ENCODE data around the gene CAMKK1.

The CAMKK1 gene

DNA sequence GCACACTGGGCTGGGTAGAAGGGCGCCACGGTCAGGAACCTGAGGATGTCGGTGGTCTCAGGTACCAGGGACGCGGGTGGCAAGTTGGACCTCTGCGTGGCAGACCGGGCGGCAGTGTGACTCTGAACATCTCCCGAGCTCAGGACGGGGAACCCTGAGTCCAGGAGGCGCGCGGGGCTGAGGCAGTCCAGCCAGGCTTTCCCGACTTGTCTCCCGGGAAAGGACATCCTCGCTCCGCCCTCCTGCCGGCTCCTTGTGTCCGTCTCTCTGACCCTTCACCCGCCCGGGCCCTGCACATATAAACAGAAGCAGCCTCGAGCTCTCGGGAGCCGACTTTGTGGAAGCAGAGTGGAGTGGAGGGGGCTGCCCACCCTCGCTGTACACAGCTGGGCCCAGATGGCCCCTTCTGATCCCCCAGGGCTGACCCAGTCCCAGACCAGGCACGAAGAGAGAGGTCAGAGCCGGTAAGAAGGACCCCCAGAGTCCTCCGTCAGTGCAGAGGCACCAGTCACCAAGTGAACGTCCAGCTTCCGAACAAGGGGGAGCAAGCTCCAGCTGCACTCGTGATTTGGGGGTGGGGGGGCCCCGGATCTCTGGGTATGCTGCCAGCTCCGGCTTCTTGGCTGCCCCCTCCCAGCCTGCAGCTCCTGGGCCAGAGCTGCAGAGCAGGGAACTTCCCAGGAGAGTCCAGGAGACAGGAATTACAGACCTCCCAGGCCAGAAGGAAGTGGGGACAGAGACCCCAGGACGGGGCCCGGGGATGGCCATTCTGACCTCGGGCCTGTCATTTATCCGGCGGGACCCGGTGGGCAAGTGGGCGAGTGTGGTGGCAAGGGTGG is 31.9 kb upstream of the CAMKK1 start:
- Histone ChIP-seq H3K4me3 (ENCODE audit: low read length) (no peak overlapping the region), H3K27me3 (ENCODE audit: insufficient read depth, low read length) (peaks cover 18% of the 10 kb centered on the region), H3K9me3 (ENCODE audit: low read length) (no peaks in the 10 kb centered on the region), H2AFZ (ENCODE audit: low read depth, low read length) (peak overlapping the region; percentile 13), H3K4me1 (ENCODE audit: insufficient read depth, low read length) (peaks cover 14% of the 10 kb centered on the region), H3K36me3 (ENCODE audit: insufficient read depth, low read length) (no peaks in the 10 kb centered on the region)

DNA sequence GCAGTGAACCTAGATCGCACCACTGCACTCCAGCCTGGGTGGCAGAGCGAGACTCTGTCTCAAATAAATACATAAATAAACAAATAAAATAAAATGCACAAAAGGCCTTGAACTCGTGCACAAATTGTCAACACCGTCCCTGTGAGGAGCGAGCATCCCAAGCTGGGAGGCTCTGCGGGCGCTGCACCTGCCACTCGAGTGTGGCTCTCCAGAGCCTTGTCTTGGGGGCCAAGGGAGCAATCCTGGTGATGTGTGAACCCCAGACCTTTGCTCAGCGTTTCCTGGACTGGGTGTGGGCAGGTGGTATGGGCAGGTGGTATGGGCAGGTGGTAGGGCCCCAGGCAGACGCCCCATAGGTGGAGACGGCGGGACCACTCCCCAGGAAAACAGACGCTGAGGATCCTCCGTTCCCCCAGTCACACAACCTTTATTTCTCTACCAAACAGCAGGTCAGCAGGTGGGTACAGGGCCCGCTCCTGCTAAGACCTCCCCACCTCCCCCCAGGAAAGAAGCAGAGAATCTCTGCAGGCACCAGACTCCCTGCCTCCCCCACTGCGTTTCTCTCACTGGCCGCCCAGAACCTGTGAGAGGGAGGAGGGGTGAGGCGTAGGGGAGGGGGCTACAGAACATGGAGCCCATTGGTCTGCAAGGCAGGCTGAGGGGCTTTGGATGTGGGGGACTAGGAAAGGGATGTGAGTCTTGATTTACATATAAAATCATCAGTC is 30.8 kb upstream of the CAMKK1 start:
- H3K9me3 ChIP-seq (ENCODE audit: low read length) = no peaks in the 10 kb centered on the region
- no peaks in the 10 kb centered on the region for H3K36me3 ChIP-seq (ENCODE audit: insufficient read depth, low read length)
- peaks cover 21% of the 10 kb centered on the region for H3K27me3 ChIP-seq (ENCODE audit: insufficient read depth, low read length)
- no peak overlapping the region for H3K4me3 ChIP-seq (ENCODE audit: low read length)
- peaks cover 14% of the 10 kb centered on the region for H3K4me1 ChIP-seq (ENCODE audit: insufficient read depth, low read length)
- H2AFZ ChIP-seq (ENCODE audit: low read depth, low read length) = no peak overlapping the region

DNA sequence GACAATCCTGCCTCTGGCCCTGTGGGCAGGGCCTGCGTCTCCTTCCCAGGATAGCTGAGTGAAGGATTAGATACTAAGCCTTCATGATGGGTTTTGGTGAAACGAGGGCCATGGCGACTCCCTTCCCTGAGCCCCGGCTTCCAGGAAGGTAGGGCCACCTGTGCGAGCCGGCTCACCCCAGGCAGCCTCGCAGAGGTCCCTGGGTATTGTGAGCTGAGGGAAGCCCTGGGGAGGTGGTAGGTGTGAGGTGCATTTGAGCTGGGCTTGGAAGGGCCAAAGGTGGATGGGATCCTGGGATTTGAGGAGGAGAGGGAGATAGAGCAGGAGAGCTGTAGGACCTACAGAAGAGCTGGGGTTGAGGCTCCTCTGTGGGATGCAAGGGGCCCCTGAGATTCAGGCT is 29.9 kb upstream of the CAMKK1 start:
- peaks cover 21% of the 10 kb centered on the region for H3K27me3 ChIP-seq (ENCODE audit: insufficient read depth, low read length)
- no peak overlapping the region for H2AFZ ChIP-seq (ENCODE audit: low read depth, low read length)
- peaks cover 14% of the 10 kb centered on the region for H3K4me1 ChIP-seq (ENCODE audit: insufficient read depth, low read length)
- H3K36me3 ChIP-seq (ENCODE audit: insufficient read depth, low read length) = no peaks in the 10 kb centered on the region
- no peaks in the 10 kb centered on the region for H3K9me3 ChIP-seq (ENCODE audit: low read length)
- no peak overlapping the region for H3K4me3 ChIP-seq (ENCODE audit: low read length)

DNA sequence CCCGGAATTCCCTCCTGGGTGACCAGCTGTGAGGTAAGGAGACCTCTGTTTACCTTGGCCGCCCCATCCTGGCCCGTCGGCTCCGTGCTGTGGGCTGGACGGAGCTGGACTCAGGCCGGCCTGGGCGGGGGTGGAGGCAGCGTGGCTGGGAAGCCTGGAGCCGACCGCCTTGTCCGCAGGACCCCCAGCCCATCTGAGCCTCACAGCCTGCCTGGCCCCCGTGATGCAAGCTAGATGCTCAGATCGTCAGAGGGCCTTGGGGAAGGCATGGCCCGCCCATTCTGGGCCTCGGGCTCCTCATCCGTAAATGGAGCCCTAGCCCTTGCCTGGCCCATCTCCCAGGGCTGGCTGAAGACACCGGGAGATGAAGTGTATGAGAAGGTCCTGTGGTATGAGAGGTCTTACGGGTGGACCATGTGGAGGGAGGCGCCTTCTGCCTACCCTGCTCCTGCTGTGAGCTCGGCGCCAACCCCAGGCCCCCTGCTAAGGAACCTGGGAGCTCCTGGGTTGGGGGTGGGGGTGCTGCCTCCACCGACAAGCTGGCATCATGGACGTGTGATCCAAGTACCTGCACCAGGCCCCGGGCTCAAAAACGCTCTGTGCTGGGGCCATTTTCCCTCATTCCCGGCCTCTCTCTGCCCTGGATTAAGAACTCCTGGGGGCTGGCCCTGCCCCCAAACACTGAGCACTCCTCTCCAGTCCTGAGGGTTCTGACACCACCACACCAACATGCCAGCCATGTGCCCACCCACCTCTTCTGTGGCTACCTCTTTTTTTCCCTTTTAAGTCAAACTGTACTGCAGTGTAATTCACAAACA is 28.9 kb upstream of the CAMKK1 start:
- H3K27me3 ChIP-seq (ENCODE audit: insufficient read depth, low read length) = peaks cover 21% of the 10 kb centered on the region
- H3K4me3 ChIP-seq (ENCODE audit: low read length) = no peak overlapping the region
- no peaks in the 10 kb centered on the region for H3K36me3 ChIP-seq (ENCODE audit: insufficient read depth, low read length)
- no peaks in the 10 kb centered on the region for H3K9me3 ChIP-seq (ENCODE audit: low read length)
- H2AFZ ChIP-seq (ENCODE audit: low read depth, low read length) = no peak overlapping the region
- H3K4me1 ChIP-seq (ENCODE audit: insufficient read depth, low read length) = peaks cover 14% of the 10 kb centered on the region

DNA sequence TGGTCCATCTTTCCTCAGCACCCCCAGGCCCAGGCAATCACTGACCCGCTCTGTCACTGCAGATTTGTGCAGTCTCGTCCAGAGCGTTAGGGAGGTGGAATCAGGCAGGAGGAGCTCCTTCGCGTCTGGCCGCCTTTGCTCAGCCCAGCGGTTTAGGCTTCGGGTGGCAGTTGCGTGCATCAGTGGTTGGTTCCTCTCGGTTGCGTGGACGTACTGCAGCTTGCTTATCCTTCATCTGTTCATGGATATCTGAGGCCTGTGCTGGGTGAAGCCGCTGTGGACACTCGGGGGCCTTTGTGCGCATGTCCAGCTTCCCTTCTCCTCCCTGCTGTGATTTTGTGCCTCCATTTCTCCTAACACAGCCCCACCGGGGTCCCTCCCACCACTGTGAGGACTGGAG is 28.2 kb upstream of the CAMKK1 start:
- H3K9me3 ChIP-seq (ENCODE audit: low read length) = no peaks in the 10 kb centered on the region
- peaks cover 14% of the 10 kb centered on the region for H3K4me1 ChIP-seq (ENCODE audit: insufficient read depth, low read length)
- peaks cover 21% of the 10 kb centered on the region for H3K27me3 ChIP-seq (ENCODE audit: insufficient read depth, low read length)
- no peak overlapping the region for H2AFZ ChIP-seq (ENCODE audit: low read depth, low read length)
- no peak overlapping the region for H3K4me3 ChIP-seq (ENCODE audit: low read length)
- no peaks in the 10 kb centered on the region for H3K36me3 ChIP-seq (ENCODE audit: insufficient read depth, low read length)

DNA sequence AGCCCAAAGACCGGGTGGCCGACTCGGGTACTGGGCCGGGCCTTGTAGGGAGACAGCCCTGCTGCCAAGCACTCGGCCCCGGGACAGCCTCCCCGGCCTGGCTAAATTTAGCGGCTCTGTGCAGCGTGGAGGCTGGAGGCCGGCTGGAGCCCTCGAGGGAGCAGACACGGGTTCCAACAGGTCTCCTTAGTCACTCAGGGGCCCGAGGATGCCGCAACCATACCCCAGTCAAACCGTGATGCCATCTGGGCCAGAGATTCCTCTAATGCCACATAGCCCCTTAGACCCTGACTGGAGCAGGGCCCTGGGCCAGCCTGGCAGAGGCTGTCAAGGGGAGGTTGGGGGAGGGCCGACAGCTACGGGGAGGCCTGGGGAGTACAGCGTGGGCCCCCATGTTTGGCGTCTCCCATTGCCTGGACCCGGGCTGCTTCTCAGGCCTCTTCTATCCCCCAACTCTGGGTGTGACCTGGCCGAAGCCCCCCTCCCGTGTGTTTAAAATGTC is 26.3 kb upstream of the CAMKK1 start:
- Histone ChIP-seq H3K36me3 (ENCODE audit: insufficient read depth, low read length) (no peaks in the 10 kb centered on the region), H3K4me3 (ENCODE audit: low read length) (no peak overlapping the region), H3K27me3 (ENCODE audit: insufficient read depth, low read length) (peaks cover 9% of the 10 kb centered on the region), H2AFZ (ENCODE audit: low read depth, low read length) (no peak overlapping the region), H3K4me1 (ENCODE audit: insufficient read depth, low read length) (peaks cover 6% of the 10 kb centered on the region), H3K9me3 (ENCODE audit: low read length) (no peaks in the 10 kb centered on the region)

DNA sequence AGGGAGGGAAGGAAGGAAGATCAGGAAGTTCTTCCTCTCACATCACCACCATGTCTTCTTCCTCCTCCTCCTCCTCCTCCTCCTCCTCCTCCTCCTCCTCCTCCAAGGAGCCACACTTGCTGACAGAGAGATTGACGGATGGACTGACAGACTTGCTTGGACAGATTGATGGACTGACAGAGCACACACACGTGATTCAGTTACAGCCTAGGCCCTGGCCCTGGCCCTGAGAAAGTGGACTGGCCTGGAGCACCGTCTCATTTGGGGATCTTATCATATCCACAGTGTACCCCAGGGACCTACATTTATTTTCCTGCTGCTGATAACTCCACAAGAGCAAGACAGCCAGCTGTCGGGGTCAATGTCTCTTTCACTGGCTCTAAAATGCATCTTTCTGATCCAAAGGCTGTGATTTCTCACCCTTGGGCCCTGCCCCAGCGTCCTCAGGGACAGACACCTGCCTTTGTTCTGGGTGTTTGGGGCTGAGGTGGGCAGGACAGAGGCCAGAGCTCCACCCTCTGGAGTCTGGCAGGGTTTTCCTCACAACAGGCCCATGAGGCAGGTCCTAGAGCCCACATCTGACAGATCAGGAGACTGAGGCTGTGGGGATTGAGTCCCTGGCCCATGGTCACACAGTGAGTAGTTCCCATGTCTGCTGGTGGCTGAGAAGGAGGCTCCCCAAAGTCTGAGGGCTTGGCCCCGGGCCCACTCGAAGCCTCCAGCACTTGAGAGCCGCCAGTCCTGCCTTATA is 25.7 kb upstream of the CAMKK1 start:
- Histone ChIP-seq H3K27me3 (ENCODE audit: insufficient read depth, low read length) (peaks cover 9% of the 10 kb centered on the region), H3K4me1 (ENCODE audit: insufficient read depth, low read length) (no peaks in the 10 kb centered on the region), H2AFZ (ENCODE audit: low read depth, low read length) (no peak overlapping the region)

DNA sequence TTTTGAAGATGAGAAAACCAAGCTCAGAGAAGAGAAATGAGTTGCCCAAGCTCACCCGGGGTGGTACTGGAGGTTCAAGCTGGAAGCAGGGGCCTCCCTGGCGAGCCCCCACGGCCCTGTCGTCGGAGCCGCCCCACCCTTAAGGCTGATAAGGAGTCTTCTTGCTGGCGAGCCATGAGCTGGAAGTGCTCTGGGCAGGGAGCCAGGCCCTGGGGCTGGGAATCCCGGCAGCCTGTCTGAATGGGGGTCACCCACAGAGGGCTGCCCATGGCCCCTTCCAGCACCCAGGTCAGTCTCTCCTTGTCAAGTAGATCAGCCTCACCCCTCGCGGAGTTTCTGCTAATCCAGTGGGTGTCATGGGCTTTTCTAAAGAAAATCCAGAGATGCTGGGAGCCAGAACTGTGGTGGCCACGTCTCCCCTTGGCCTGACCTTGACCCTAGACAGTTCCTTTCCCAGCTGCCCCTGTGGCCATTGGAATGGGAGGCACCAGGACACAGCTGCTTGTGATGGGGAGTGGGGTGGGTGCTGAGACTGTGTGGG is 24.6 kb upstream of the CAMKK1 start:
- Histone ChIP-seq H3K4me3 (ENCODE audit: low read length) (no peak overlapping the region), H3K4me1 (ENCODE audit: insufficient read depth, low read length) (no peaks in the 10 kb centered on the region), H3K9me3 (ENCODE audit: low read length) (no peaks in the 10 kb centered on the region), H3K36me3 (ENCODE audit: insufficient read depth, low read length) (no peaks in the 10 kb centered on the region), H2AFZ (ENCODE audit: low read depth, low read length) (no peak overlapping the region), H3K27me3 (ENCODE audit: insufficient read depth, low read length) (peaks cover 4% of the 10 kb centered on the region)

More for the DNA sequence above, 25.7 kb upstream of the CAMKK1 start:
- Histone ChIP-seq H3K9me3 (ENCODE audit: low read length) (no peaks in the 10 kb centered on the region), H3K4me3 (ENCODE audit: low read length) (no peak overlapping the region), H3K36me3 (ENCODE audit: insufficient read depth, low read length) (no peaks in the 10 kb centered on the region)

DNA sequence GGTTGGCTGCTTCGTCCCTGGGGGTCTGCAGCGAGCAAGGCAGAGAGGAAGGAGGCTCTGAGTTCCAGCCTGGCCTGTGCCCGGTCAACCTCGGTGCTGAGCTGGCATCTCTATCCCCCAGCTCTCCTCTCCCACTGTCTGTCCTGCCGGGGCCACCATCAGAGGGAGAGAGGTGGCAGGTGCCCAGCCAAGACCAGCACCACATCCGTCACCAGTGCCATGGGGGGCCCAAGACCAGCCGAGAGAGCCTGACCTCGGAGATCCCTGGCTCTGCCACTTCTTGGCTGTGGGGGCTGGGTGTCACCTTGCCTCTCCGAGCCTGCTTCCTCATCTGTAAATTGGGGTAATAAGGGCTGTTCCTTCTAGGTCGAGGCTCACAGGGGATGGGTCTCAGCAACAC is 24.0 kb upstream of the CAMKK1 start:
- Histone ChIP-seq H3K9me3 (ENCODE audit: low read length) (no peaks in the 10 kb centered on the region), H3K4me1 (ENCODE audit: insufficient read depth, low read length) (no peaks in the 10 kb centered on the region), H3K4me3 (ENCODE audit: low read length) (no peak overlapping the region), H2AFZ (ENCODE audit: low read depth, low read length) (no peak overlapping the region), H3K27me3 (ENCODE audit: insufficient read depth, low read length) (peaks cover 4% of the 10 kb centered on the region), H3K36me3 (ENCODE audit: insufficient read depth, low read length) (no peaks in the 10 kb centered on the region)

DNA sequence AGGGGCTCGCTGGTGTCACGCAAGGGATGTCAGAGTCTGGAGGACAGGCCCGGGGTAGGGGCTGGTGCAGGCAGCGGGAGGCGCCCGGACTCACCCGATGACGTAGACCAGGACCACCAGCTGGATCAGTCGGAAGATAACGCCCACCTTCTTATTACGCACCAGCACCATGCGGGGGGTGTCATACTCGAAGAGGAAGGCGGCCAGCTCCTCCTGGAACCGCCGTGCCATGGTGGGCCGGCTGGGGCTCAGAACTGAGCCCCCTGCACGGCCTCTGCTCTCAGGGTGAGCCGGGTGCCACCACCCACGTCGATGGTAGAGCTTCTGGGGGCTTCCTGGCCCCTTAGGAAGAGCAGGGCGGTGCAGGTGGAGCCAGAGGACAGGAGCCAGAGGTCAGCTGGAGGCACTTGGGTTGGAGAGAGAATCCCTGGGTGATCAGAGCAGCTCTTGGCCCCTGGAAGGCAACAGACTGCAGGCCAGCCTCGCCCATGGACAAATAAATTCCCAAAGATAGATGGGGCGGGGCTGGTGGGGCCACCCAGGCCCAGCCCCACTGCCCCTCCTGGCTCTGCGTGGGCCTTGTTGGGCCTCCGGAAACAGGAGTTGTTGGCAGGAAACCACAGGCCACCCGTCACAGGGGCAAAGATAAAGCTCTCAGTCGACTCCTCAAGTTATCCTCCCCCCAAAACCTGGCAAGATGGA is 23.3 kb upstream of the CAMKK1 start, which contains the start of gene P2RX1:
TSS of gene P2RX1 (minus strand) at position 471 of the 702 bp plus-strand sequence. CDS start at position 231, 240 bp downstream.
- H2AFZ ChIP-seq (ENCODE audit: low read depth, low read length) = no peak within 1 kb of the TSS
- H3K36me3 ChIP-seq (ENCODE audit: insufficient read depth, low read length) = no peaks in the 10 kb centered on the region
- no peaks in the 10 kb centered on the region for H3K9me3 ChIP-seq (ENCODE audit: low read length)

DNA sequence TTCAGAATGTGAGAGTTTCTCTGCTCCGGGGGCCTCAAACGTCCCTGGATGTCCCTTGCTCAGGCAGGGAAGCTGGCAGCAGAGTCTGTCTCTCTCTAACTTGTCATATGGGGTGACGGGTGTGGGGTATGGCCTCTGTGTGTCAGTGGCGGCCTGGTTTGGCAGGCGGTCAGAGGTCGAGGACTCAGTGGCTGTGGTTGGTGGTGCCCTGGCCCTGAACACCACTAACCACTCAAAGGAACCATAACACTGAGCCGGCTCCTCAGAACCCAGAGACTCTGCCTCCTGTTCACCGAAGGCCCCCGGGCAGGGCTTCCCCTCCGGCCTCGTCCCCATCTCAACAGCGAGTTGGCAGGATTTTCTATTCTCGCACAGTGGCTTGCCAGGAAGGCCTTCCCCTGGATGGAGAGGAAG is 22.7 kb upstream of the CAMKK1 start:
- no peaks in the 10 kb centered on the region for H3K36me3 ChIP-seq (ENCODE audit: insufficient read depth, low read length)
- no peak overlapping the region for H3K4me3 ChIP-seq (ENCODE audit: low read length)
- H2AFZ ChIP-seq (ENCODE audit: low read depth, low read length) = no peak overlapping the region
- no peaks in the 10 kb centered on the region for H3K4me1 ChIP-seq (ENCODE audit: insufficient read depth, low read length)
- H3K9me3 ChIP-seq (ENCODE audit: low read length) = no peaks in the 10 kb centered on the region
- peaks cover 4% of the 10 kb centered on the region for H3K27me3 ChIP-seq (ENCODE audit: insufficient read depth, low read length)

More for the DNA sequence above, 23.3 kb upstream of the CAMKK1 start, which contains the start of gene P2RX1:
- no peaks in the 10 kb centered on the region for H3K4me1 ChIP-seq (ENCODE audit: insufficient read depth, low read length)
- no peak within 1 kb of the TSS for H3K4me3 ChIP-seq (ENCODE audit: low read length)
- peaks cover 4% of the 10 kb centered on the region for H3K27me3 ChIP-seq (ENCODE audit: insufficient read depth, low read length)

All from neuron (in vitro differentiated cells).